DOHH2 (cell line): ENCODE measurements around the gene CDC6.

Experiments
- H3F3A ChIP-seq: fragments of 200-600 bp; sonication (generic), shearing (Covaris generic); 2 replicates; pipeline ENCODE4 v1.6.0; 2016; ENCODE audit warnings: antibody characterized with exemption, mild to moderate bottlenecking; ENCODE audit not compliant: control insufficient read depth, insufficient read depth
- H3K27ac ChIP-seq: fragments of 200-600 bp; sonication (generic); 2 replicates; pipeline ENCODE4 v1.5.1; 2014; ENCODE audit warnings: low read depth, mild to moderate bottlenecking, low read length, moderate library complexity
- H3K27me3 ChIP-seq: fragments of 200-600 bp; sonication (generic); 2 replicates; pipeline ENCODE4 v1.6.1; 2014; ENCODE audit warnings: mild to moderate bottlenecking, low read length, mixed read lengths; ENCODE audit not compliant: control insufficient read depth
- H3K36me3 ChIP-seq: fragments of 200-600 bp; sonication (generic); 2 replicates; pipeline ENCODE4 v1.6.1; 2014; ENCODE audit warnings: mild to moderate bottlenecking, low read length, moderate library complexity, mixed read lengths; ENCODE audit not compliant: control insufficient read depth
- H3K4me1 ChIP-seq: fragments of 200-600 bp; sonication (generic); 2 replicates; pipeline ENCODE4 v1.6.1; 2014; ENCODE audit warnings: mild to moderate bottlenecking, low read length, mixed read lengths; ENCODE audit not compliant: control insufficient read depth
- H3K4me2 ChIP-seq: fragments of 200-600 bp; sonication (generic); 2 replicates; pipeline ENCODE4 v1.6.0; 2014; ENCODE audit warnings: mild to moderate bottlenecking, low read length, moderate library complexity
- H3K4me3 ChIP-seq: fragments of 200-600 bp; sonication (generic); 2 replicates; pipeline ENCODE4 v1.5.1; 2014; ENCODE audit warnings: mild to moderate bottlenecking, low read length, mixed read lengths
- H3K79me2 ChIP-seq: fragments of 200-600 bp; sonication (generic); 2 replicates; pipeline ENCODE4 v1.6.1; 2014; ENCODE audit warnings: mild to moderate bottlenecking, low read length, mixed read lengths; ENCODE audit not compliant: control insufficient read depth
- H3K9me2 ChIP-seq: fragments of 200-600 bp; sonication (generic); replicated peaks from 2 replicates; pipeline ENCODE4 v1.6.1; 2014; ENCODE audit warnings: mild to moderate bottlenecking, low read length, mixed read lengths; ENCODE audit not compliant: control insufficient read depth
- H3K9me3 ChIP-seq: fragments of 200-600 bp; sonication (generic); 2 replicates; pipeline ENCODE4 v1.6.1; 2014; ENCODE audit warnings: antibody characterized with exemption, low read length, mixed read lengths; ENCODE audit not compliant: control insufficient read depth, insufficient read depth
- H4K20me1 ChIP-seq: fragments of 200-600 bp; sonication (generic); 2 replicates; pipeline ENCODE4 v1.6.0; 2014; ENCODE audit warnings: low read depth, mild to moderate bottlenecking, antibody characterized with exemption, low read length, moderate library complexity; ENCODE audit not compliant: control insufficient read depth, insufficient read depth
- EZH2phosphoT487 ChIP-seq: fragments of 200-600 bp; sonication (generic); IDR thresholded peaks from 2 replicates; pipeline ENCODE4 v1.6.1; 2017; ENCODE audit warnings: borderline replicate concordance, mild to moderate bottlenecking, antibody characterized with exemption, low read length, moderate library complexity, mixed read lengths
- TF ChIP-seq, protein P1 (sequence below): fragments of 200-600 bp; sonication (generic); IDR thresholded peaks from one replicate; pipeline ENCODE4 v1.5.1; 2014; ENCODE audit warnings: antibody characterized with exemption, mild to moderate bottlenecking, low read depth, low read length; ENCODE audit not compliant: poor library complexity, severe bottlenecking

Gene CDC6

DNA sequence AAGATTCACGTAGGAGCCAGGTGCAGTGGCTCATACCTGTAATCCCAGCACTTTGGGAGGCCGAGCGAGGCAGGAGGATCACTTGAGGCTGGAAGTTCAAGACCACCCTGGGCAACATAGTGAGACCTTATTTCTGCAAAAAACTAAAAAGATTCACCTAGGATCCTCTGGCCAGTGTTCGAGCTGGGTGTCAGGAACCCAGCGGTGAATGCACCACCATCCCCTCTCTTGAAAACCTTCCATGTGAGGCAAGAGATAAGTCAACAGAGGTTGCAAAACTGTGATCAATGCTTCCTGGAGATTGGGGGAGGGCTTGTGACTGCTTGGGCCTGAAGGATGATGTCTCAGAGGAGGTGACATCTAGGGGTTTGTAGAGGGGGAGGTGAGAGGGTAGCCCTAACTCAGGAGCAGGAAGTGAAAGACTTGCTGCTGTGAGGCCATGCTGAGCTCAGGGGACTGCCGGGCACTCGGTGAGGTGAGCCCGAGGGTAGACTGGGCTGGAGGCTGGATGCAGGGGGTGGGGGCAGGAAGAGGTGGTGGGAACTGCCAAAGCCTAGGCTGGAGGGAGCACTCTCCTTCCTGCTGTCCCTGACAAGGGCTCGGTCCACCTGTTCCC, 65.2 kb downstream of the CDC6 start:
- peaks cover 4% of the 10 kb centered on the region; the same call in 1 of the 2 replicates for H3K79me2 ChIP-seq
- H3F3A ChIP-seq, result no peaks in the 10 kb centered on the region
- H3K27me3 ChIP-seq, result no peaks in the 10 kb centered on the region
- H3K4me2 ChIP-seq, result no peak overlapping the region
- no peaks in the 10 kb centered on the region for H3K9me2 ChIP-seq
- no peaks in the 10 kb centered on the region for H3K9me3 ChIP-seq
- peaks cover 18% of the 10 kb centered on the region for H3K4me1 ChIP-seq
- H3K4me3 ChIP-seq, result no peak overlapping the region
- H4K20me1 ChIP-seq, result no peaks in the 10 kb centered on the region
- TF ChIP-seq EZH2phosphoT487, result no peak
- TF ChIP-seq, protein P1, sequence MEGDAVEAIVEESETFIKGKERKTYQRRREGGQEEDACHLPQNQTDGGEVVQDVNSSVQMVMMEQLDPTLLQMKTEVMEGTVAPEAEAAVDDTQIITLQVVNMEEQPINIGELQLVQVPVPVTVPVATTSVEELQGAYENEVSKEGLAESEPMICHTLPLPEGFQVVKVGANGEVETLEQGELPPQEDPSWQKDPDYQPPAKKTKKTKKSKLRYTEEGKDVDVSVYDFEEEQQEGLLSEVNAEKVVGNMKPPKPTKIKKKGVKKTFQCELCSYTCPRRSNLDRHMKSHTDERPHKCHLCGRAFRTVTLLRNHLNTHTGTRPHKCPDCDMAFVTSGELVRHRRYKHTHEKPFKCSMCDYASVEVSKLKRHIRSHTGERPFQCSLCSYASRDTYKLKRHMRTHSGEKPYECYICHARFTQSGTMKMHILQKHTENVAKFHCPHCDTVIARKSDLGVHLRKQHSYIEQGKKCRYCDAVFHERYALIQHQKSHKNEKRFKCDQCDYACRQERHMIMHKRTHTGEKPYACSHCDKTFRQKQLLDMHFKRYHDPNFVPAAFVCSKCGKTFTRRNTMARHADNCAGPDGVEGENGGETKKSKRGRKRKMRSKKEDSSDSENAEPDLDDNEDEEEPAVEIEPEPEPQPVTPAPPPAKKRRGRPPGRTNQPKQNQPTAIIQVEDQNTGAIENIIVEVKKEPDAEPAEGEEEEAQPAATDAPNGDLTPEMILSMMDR, result no peak
- peaks cover 23% of the 10 kb centered on the region for H3K36me3 ChIP-seq
- H3K27ac ChIP-seq, result no peak overlapping the region
